Breast epithelium (tissue), 4 donors: Measurements from ENCODE around the gene CDC45. TPM values are rescaled to one million over a fixed set of nuclear protein-coding genes. Genes with fewer than 3 reads are reported as not detected.

Source experiments
- DNase-seq, 2 donors: peaks; one replicate each; pipeline ENCODE4 v3.0.0-alpha.2; 2019; ENCODE audit warnings: low spot score in 2 of 2
- H3K27ac ChIP-seq, 2 donors: fragments of 200-600 bp; sonication (generic) in 1 of 2; one replicate each; pipeline ENCODE4 v1.5.1; 2016 to 2019; ENCODE audit warnings: mild to moderate bottlenecking in 1 of 2
- H3K27me3 ChIP-seq, 2 donors: fragments of 200-600 bp; sonication (generic) in 1 of 2; one replicate each; pipeline versions ENCODE4 v1.5.1 to v1.6.0; 2017 to 2019; ENCODE audit warnings: control low read depth in 1 of 2, mild to moderate bottlenecking in 1 of 2
- H3K36me3 ChIP-seq: fragments of 200-600 bp; one replicate; pipeline ENCODE4 v1.5.1; 2019
- H3K4me1 ChIP-seq, 2 donors: fragments of 200-600 bp; sonication (generic); one replicate each; pipeline ENCODE4 v1.5.1; 2016 to 2019; ENCODE audit warnings: control low read depth in 1 of 2
- H3K4me3 ChIP-seq, 3 donors: fragments of 200-600 bp; sonication (generic); 1 replicate in 2 of 3; 2 replicates in 1 of 3; pipeline ENCODE4 v1.5.1; 2016 to 2019; ENCODE audit warnings: mild to moderate bottlenecking in 3 of 3, moderate library complexity in 2 of 3
- H3K9me3 ChIP-seq, 2 donors: fragments of 200-600 bp; sonication (generic) in 1 of 2; one replicate each; pipeline ENCODE4 v1.5.1; 2016 to 2019; ENCODE audit warnings: control low read depth in 1 of 2
- CTCF ChIP-seq, 3 donors: fragments of 450-650 bp; IDR thresholded peaks; one replicate each; pipeline ENCODE4 v1.5.1; 2016 to 2017; ENCODE audit warnings: antibody characterized with exemption in 3 of 3, mild to moderate bottlenecking in 3 of 3, moderate library complexity in 3 of 3
- POLR2A ChIP-seq: fragments of 450-650 bp; IDR thresholded peaks from one replicate; pipeline ENCODE4 v1.6.1; 2016; ENCODE audit warnings: antibody characterized with exemption, mild to moderate bottlenecking, moderate library complexity
- POLR2AphosphoS5 ChIP-seq, 3 donors: sonication (generic); formaldehyde crosslinking; IDR thresholded peaks; one replicate each; pipeline ENCODE4 v1.6.1; 2017; ENCODE audit warnings: antibody characterized with exemption in 3 of 3
- intact Hi-C: fragments of 100-400 bp; cut with DNase I; formaldehyde crosslinking; loops from one replicate; pipeline ENCODE4 v1.15.1; 2023; ENCODE audit warnings: low total_unique reads
- total RNA-seq, 3 donors: library from RNA; depleted of rRNA; stranded (reverse); fragments of >200 nt; gene quantifications; one replicate each; pipeline ENCODE4 v1.1.0, GENCODE V29; 2016

CDC45 gene
- total RNA-seq, 3 donors from 2014 or later, result 0.48 TPM; not detected in 2

- intact Hi-C loops, result no loop called here
- H3K4me3 ChIP-seq, result no peak overlapping the region
- TF ChIP-seq POLR2A, result no peak
- no peak for TF ChIP-seq POLR2AphosphoS5 (IDR thresholded peaks at IDR 0.05)
- TF ChIP-seq CTCF (IDR thresholded peaks at IDR 0.05), result no peak
- H3K9me3 ChIP-seq, result no peaks in the 10 kb centered on the region
- no peaks in the 10 kb centered on the region for H3K36me3 ChIP-seq
- no peak for DNase-seq
- no peaks in the 10 kb centered on the region for H3K4me1 ChIP-seq
- H3K27ac ChIP-seq, result no peak overlapping the region
- no peaks in the 10 kb centered on the region for H3K27me3 ChIP-seq
These were observed 16.7 kb upstream of the CDC45 start for GRCh38 chr22:19463008-19463407.

- H3K4me1 ChIP-seq, result no peaks in the 10 kb centered on the region
- H3K27me3 ChIP-seq, result no peaks in the 10 kb centered on the region
- intact Hi-C loops, result no loop called here
- TF ChIP-seq CTCF (IDR thresholded peaks at IDR 0.05) (no peak), POLR2A (no peak), POLR2AphosphoS5 (IDR thresholded peaks at IDR 0.05) (no peak)
- H3K36me3 ChIP-seq, result no peaks in the 10 kb centered on the region
- H3K27ac ChIP-seq, result no peak overlapping the region
- no peaks in the 10 kb centered on the region for H3K9me3 ChIP-seq
- no peak overlapping the region for H3K4me3 ChIP-seq
- DNase-seq, result no peak
These were observed 15.9 kb upstream of the CDC45 start for GRCh38 chr22:19463491-19464469.

- Histone ChIP-seq H3K27ac (no peak overlapping the region), H3K9me3 (no peaks in the 10 kb centered on the region), H3K4me1 (no peaks in the 10 kb centered on the region), H3K27me3 (no peaks in the 10 kb centered on the region), H3K4me3 (no peak overlapping the region), H3K36me3 (peaks cover 7% of the 10 kb centered on the region)
- TF ChIP-seq POLR2A (no peak), POLR2AphosphoS5 (IDR thresholded peaks at IDR 0.05) (no peak), CTCF (IDR thresholded peaks at IDR 0.05) (no peak)
- intact Hi-C loops, result no loop called here
- no peak for DNase-seq
These were observed 15.2 kb upstream of the CDC45 start for GRCh38 chr22:19464546-19464945.

- H3K4me3 ChIP-seq, result no peak overlapping the region
- no peaks in the 10 kb centered on the region for H3K9me3 ChIP-seq
- no peaks in the 10 kb centered on the region for H3K27me3 ChIP-seq
- no peak overlapping the region for H3K27ac ChIP-seq
- H3K36me3 ChIP-seq, result peaks cover 7% of the 10 kb centered on the region
- no peaks in the 10 kb centered on the region for H3K4me1 ChIP-seq
- TF ChIP-seq POLR2A, result no peak
- TF ChIP-seq CTCF (IDR thresholded peaks at IDR 0.05), result no peak
- TF ChIP-seq POLR2AphosphoS5 (IDR thresholded peaks at IDR 0.05), result no peak
- intact Hi-C loops, result no loop called here
- DNase-seq, result no peak
These were observed 14.7 kb upstream of the CDC45 start for GRCh38 chr22:19464975-19465374.

GRCh38 chr22:19466126-19466716 lies 13.5 kb upstream of the CDC45 start:
- intact Hi-C loops, result no loop called here
- H3K27ac ChIP-seq, result no peak overlapping the region
- no peaks in the 10 kb centered on the region for H3K27me3 ChIP-seq
- DNase-seq, result no peak
- no peaks in the 10 kb centered on the region for H3K4me1 ChIP-seq
- H3K36me3 ChIP-seq, result peaks cover 14% of the 10 kb centered on the region
- TF ChIP-seq CTCF (IDR thresholded peaks at IDR 0.05) (no peak), POLR2AphosphoS5 (IDR thresholded peaks at IDR 0.05) (no peak), POLR2A (no peak)
- H3K4me3 ChIP-seq, result no peak overlapping the region
- no peaks in the 10 kb centered on the region for H3K9me3 ChIP-seq
